HG03108 (cell line): Measurements from ENCODE around the gene COQ4.
"Not testable (repeated sequence)": the region's sequence is repeated elsewhere in the genome, so short reads cannot be mapped to it uniquely, and the experiment has no call there.

Source experiments
- ATAC-seq: cut with Tn5 transposase; IDR thresholded peaks from one replicate; pipeline ENCODE4 v1.9.1; 2021; ENCODE audit warnings: moderate library complexity; ENCODE audit not compliant: unreplicated experiment

The COQ4 gene

GRCh38 chr9:128298535-128299482 is 23.8 kb upstream of the COQ4 start:
- ATAC-seq: no peak

- no peak for ATAC-seq
These were observed 18.3 kb upstream of the COQ4 start for GRCh38 chr9:128304136-128304970.

- ATAC-seq: no peak
These were observed 17.7 kb upstream of the COQ4 start for GRCh38 chr9:128304971-128305288.

DNA sequence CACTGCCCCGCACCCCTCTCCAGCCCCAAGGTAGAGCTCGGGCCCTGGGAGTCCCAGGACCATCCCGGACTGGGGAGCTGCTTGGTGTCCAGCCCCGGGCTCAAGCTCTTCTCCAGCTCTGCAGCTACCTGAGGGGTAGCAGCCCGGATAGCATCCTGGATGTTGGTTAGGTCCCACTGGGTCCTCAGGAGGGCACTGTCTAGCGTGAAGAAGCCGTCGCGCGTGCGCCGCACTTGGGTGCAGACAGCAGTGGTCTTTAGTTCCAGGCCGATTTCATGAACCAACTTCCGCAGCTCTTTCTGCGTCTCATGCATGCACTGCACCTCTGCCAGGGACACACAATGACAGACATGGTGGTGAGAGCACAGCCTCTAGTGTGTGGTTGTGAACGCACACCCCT is 13.1 kb upstream of the COQ4 start:
- no peak for ATAC-seq

- no peak for ATAC-seq
These were observed 12.2 kb upstream of the COQ4 start for GRCh38 chr9:128310461-128310860.

DNA sequence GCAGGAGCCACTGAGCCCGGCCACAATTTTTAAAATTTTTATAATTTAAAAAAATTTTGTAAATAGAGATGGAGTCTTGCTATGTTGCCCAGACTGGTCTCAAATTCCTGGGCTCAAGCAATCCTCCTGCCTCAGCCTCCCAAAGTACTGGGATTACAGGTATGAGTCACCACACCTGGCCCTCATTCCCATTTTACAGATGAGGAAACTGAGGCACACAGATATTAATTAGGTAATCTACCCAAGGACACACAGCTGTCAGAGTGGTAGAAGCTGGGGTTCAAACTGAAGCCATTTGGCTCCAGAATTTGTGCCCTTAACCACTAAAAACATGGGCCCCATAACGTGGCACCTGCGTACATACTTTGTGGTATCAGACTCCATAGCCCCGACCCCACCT is 7.9 kb upstream of the COQ4 start:
- no peak for ATAC-seq

- no peak for ATAC-seq
These were observed 6.2 kb upstream of the COQ4 start for GRCh38 chr9:128316421-128316820.

- no peak for ATAC-seq
These were observed 5.0 kb upstream of the COQ4 start for GRCh38 chr9:128317629-128318028.

DNA sequence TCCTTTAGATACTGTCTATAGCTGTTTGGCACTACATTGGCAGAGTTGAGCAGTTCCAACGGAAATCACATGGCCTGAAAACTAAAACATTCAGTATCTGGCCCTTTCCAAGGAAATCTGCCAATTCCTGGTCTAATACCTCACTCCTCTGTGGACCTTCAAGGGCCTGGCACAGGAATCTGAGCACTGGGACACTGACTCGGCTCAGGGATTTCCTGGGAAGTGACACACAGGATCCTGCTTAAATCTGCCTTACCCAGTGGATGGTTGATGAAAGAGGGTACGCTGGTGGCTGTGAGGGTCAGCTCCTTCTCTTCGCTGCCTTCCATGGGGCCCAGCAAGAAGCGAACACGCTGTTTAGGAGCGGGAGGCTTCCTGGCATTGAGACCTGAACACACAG is 1.3 kb upstream of the COQ4 start:
- no peak for ATAC-seq

GRCh38 chr9:128321879-128322403 is 698 bp upstream of the COQ4 start:
- ATAC-seq: no peak

GRCh38 chr9:128323212-128323730 is 632 bp downstream of the COQ4 start:
- ATAC-seq: no peak

- ATAC-seq: no peak
These were observed 1.2 kb downstream of the COQ4 start for GRCh38 chr9:128323791-128324190.

DNA sequence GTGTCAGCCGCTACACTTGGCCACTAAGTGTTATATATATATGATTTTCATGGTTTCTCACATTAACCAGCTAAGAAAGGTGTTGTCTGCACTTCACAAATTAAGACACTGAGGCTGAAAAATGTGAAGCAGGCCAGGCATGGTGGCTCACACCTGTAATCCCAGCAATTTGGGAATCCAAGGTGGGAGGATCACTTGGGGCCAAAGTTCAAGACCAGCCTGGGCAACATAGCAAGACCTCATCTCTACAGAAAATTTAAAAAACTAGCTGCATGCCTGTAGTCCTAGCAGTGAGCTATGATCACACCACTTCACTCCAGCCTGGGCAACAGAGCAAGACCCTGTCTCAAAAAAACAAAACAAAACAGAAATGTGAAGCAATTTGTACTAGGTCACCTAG is 1.8 kb downstream of the COQ4 start:
- ATAC-seq: no peak

DNA sequence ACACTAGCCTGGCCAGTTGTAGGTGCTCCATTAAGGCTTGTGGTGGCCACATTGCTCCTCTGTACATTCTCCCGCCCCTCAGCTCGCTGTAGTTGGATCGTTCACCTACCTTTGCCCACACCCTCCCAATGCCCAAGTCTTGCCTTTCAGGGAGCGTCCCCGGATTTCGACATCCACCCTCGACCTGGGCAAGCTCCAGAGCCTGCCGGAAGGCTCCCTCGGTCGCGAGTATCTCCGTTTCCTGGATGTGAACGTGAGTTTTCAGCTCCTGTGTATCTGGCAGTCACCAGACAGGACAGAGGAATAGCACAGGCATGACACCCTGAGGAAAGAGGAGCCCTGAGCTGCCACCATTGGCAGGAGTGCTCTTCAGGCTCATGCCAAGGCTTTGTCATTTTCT is 3.0 kb downstream of the COQ4 start:
- no peak for ATAC-seq

DNA sequence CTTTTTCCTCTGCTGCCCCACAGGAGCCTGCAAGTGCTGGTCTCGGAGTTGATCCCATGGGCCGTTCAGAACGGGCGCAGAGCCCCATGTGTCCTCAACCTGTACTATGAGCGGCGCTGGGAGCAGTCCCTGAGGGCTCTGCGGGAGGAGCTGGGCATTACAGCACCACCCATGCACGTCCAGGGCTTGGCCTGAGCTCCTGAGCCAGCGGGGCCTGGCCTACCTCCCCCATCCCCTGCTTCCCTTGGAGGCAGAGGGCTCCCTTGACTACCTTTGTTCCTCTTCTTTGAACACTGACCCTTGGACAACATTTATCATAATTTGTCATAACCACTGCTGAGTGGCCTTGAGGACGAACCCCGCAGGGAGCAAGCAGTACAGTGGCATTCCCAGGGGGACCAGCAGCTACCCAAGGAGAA is 10.8 kb downstream of the COQ4 start:
- no peak for ATAC-seq

GRCh38 chr9:128335161-128335560 is 12.5 kb downstream of the COQ4 start:
- no peak for ATAC-seq

- ATAC-seq: no peak
These were observed 13.3 kb downstream of the COQ4 start for GRCh38 chr9:128335914-128336313.

DNA sequence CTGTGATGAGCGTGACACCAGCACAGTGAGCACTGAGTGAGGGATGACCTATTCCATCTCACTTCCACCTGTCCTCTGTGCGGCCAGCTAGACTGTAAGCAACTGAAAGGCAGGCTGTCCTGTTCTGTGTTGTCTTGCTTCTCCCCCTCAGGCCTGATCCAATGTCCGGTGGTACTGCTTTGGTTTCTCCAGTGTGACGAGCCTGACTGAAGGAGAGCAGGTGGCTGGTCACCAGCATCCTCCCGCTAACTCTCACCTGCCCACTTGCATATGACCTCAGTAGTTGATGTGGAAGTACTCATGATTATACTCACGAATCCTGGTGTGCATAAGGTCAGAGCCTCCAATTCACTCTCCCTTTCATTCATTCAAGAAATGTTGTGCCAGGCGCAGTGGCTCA is 15.3 kb downstream of the COQ4 start:
- ATAC-seq: no peak

- ATAC-seq: not testable (repeated sequence)
These were observed 16.4 kb downstream of the COQ4 start for GRCh38 chr9:128338852-128339614.

- ATAC-seq: peak; percentile 74
These were observed 17.4 kb downstream of the COQ4 start, which contains the start of gene SLC27A4 for GRCh38 chr9:128339761-128340690. Gene SLC27A4 (plus strand): TSS chr9:128340527. CDS start chr9:128343133, 2,606 bp downstream.
